A549 (cell line): ENCODE measurements around the gene SPTLC3. TPM values are rescaled to one million over a fixed set of nuclear protein-coding genes. Genes with fewer than 3 reads are reported as not detected.

Experiments used
- ATAC-seq, 2 experiments: fragments of 200-7000 bp in 1 of 2; fragments of >200 bp in 1 of 2; cut with Nextera tagmentation in 1 of 2; cut with Tn5 transposase in 1 of 2; 3 replicates each; pipeline versions ENCODE4 v1.8.0 to v1.9.1; 2018 to 2020; ENCODE audit warnings: mild to moderate bottlenecking in 1 of 2, moderate library complexity in 1 of 2
- CTCF ChIA-PET: fragments of 300-600 bp; sonication (Branson Sonifier 250); formaldehyde crosslinking; extraction: SDS; loops from one replicate; lab custom pipeline; 2021; ENCODE audit warnings: antibody characterized with exemption, inconsistent platforms; lab: Yijun Ruan, JAX
- POLR2A ChIA-PET: fragments of 350-600 bp; formaldehyde crosslinking; extraction: SDS; loops from one replicate; lab custom pipeline; 2021; ENCODE audit warnings: antibody characterized with exemption, inconsistent platforms; lab: Yijun Ruan, JAX
- DNase-seq, 2 experiments: peaks; one replicate each; pipeline versions ENCODE4 v3.0.0 to v3.0.0-alpha.2; 2011 to 2016; ENCODE audit warnings: low read depth in 1 of 2, low spot score in 1 of 2
- FAIRE-seq: peaks from 2 replicates; lab custom pipeline; 2011; peaks lifted over from hg19 to GRCh38; lab: Jason Lieb, UNC
- H3K27ac ChIP-seq, 2 experiments: fragments of >200 bp; sonication (Bioruptor Twin); formaldehyde crosslinking; 3 replicates each; pipeline ENCODE4 v1.5.1; 2016 to 2017
- H3K4me1 ChIP-seq: fragments of >200 bp; sonication (Bioruptor Twin); formaldehyde crosslinking; 3 replicates; pipeline ENCODE4 v1.6.1; 2016
- H3K4me2 ChIP-seq: fragments of >200 bp; sonication (Bioruptor Twin); formaldehyde crosslinking; 3 replicates; pipeline ENCODE4 v1.6.1; 2016
- H3K4me3 ChIP-seq: fragments of >200 bp; sonication (Bioruptor Twin); formaldehyde crosslinking; 3 replicates; pipeline ENCODE4 v1.5.1; 2016
- H3K9me3 ChIP-seq: fragments of >200 bp; sonication (Bioruptor Twin); formaldehyde crosslinking; 3 replicates; pipeline ENCODE4 v1.6.1; 2016
- BHLHE40 ChIP-seq: IDR thresholded peaks from 2 replicates; pipeline ENCODE4 v1.6.1; 2012; ENCODE audit warnings: low read depth, low read length, inconsistent platforms
- CEBPB ChIP-seq, 2 experiments: fragments of >200 bp in 1 of 2; sonication (Bioruptor Twin) in 1 of 2; formaldehyde crosslinking in 1 of 2; IDR thresholded peaks; 2 replicates each; pipeline ENCODE4 v1.6.1; 2012 to 2016
- E2F6 ChIP-seq: IDR thresholded peaks from 2 replicates; pipeline ENCODE4 v1.6.1; 2012; ENCODE audit warnings: low read depth, borderline replicate concordance
- EP300 ChIP-seq, 2 experiments: fragments of >200 bp; sonication (Bioruptor Twin); formaldehyde crosslinking; IDR thresholded peaks; 2 replicates in 1 of 2; 3 replicates in 1 of 2; pipeline ENCODE4 v1.6.1; 2016 to 2017
- FOXS1 ChIP-seq: fragments of 250-450 bp; sonication (Bioruptor Pico); IDR thresholded peaks from 2 replicates; pipeline ENCODE4 v1.5.0; 2020; ENCODE audit warnings: mild to moderate bottlenecking, moderate library complexity
- GATA3 ChIP-seq: IDR thresholded peaks from 2 replicates; pipeline ENCODE4 v1.6.1; 2012; ENCODE audit warnings: borderline replicate concordance
- HDAC2 ChIP-seq: fragments of 200-600 bp; sonication (generic); IDR thresholded peaks from 2 replicates; pipeline ENCODE4 v1.6.1; 2016
- HOXA7 ChIP-seq: fragments of 250-450 bp; sonication (Bioruptor Pico); IDR thresholded peaks from 2 replicates; pipeline ENCODE4 v1.5.0; 2020; ENCODE audit warnings: mild to moderate bottlenecking, moderate library complexity
- HOXB13 ChIP-seq: fragments of 250-450 bp; sonication (Bioruptor Pico); IDR thresholded peaks from 2 replicates; pipeline ENCODE4 v1.5.0; 2020; ENCODE audit warnings: low read depth, mild to moderate bottlenecking, moderate library complexity
- JUNB ChIP-seq: fragments of >200 bp; sonication (Bioruptor Twin); formaldehyde crosslinking; IDR thresholded peaks from 2 replicates; pipeline ENCODE4 v1.6.1; 2016
- KDM1A ChIP-seq: fragments of 200-600 bp; sonication (generic); IDR thresholded peaks from 2 replicates; pipeline ENCODE4 v1.6.1; 2016; ENCODE audit warnings: low read depth, mild to moderate bottlenecking
- MAZ ChIP-seq: fragments of 150-350 bp; IDR thresholded peaks from 2 replicates; pipeline ENCODE4 v1.6.1; 2014; ENCODE audit warnings: antibody characterized with exemption, low read depth, low read length, borderline replicate concordance
- RAD21 ChIP-seq, 2 experiments: fragments of >200 bp in 1 of 2; sonication (Bioruptor Twin) in 1 of 2; formaldehyde crosslinking in 1 of 2; IDR thresholded peaks in 1 of 2; conservative IDR thresholded peaks in 1 of 2; 2 replicates in 1 of 2; 3 replicates in 1 of 2; pipeline ENCODE4 v1.6.1; 2012 to 2018; ENCODE audit warnings: inconsistent platforms in 1 of 2
- RARB ChIP-seq: fragments of 250-450 bp; sonication (Bioruptor Pico); IDR thresholded peaks from 2 replicates; pipeline ENCODE4 v1.8.0; 2021; ENCODE audit warnings: mild to moderate bottlenecking, moderate library complexity
- RCOR1 ChIP-seq: fragments of 150-350 bp; IDR thresholded peaks from 2 replicates; pipeline ENCODE4 v1.6.1; 2014; ENCODE audit warnings: antibody characterized with exemption, low read length, low read depth
- REST ChIP-seq: fragments of 200-600 bp; sonication (generic); IDR thresholded peaks from 2 replicates; pipeline ENCODE4 v1.6.1; 2016; ENCODE audit warnings: antibody characterized with exemption, mild to moderate bottlenecking, moderate library complexity
- RNF2 ChIP-seq: fragments of 200-600 bp; sonication (generic); IDR thresholded peaks from 2 replicates; pipeline ENCODE4 v1.6.1; 2016; ENCODE audit warnings: low read depth, mild to moderate bottlenecking, antibody characterized with exemption, moderate library complexity, borderline replicate concordance
- TFCP2L1 ChIP-seq: fragments of 250-450 bp; sonication (Bioruptor Pico); IDR thresholded peaks from 2 replicates; pipeline ENCODE4 v1.5.0; 2021; ENCODE audit warnings: mild to moderate bottlenecking
- TP53 ChIP-seq: fragments of 250-450 bp; sonication (Bioruptor Pico); IDR thresholded peaks from 2 replicates; pipeline ENCODE4 v1.5.0; 2021; ENCODE audit warnings: mild to moderate bottlenecking, moderate library complexity
- ZFP36 ChIP-seq: fragments of 450-650 bp; IDR thresholded peaks from 2 replicates; pipeline ENCODE4 v1.6.1; 2014; ENCODE audit warnings: borderline replicate concordance; ENCODE audit not compliant: partially characterized antibody
- WGBS: methylation state at CpG from one replicate; pipeline ENCODE4 v1.1.6; 2017; ENCODE audit errors: missing lambda C conversion rate; 5-methylcytosine and 5-hydroxymethylcytosine counted together
- polyA plus RNA-seq, 4 experiments: library from polyadenylated mRNA; depleted of rRNA in 3 of 4; stranded (reverse); fragments of >200 nt; fragmentation: RNase III in 1 of 4; extraction: RNeasy Plus Mini Kit Qiagen cat#74134 plus additional on column Dnase treatment in 1 of 4; gene quantifications; 2 replicates in 3 of 4; 3 replicates in 1 of 4; pipeline ENCODE4 v1.2.3, GENCODE V29; 2011 to 2017
- TF ChIP-seq, protein P1 (sequence below): fragments of >200 bp; sonication (Bioruptor Twin); formaldehyde crosslinking; IDR thresholded peaks from 3 replicates; pipeline ENCODE4 v1.5.1; 2016
- TF ChIP-seq, protein P2 (sequence below): fragments of 450-650 bp; IDR thresholded peaks from 2 replicates; pipeline ENCODE4 v1.6.1; 2014; ENCODE audit warnings: antibody characterized with exemption

Gene SPTLC3
- polyA plus RNA-seq, 2 of the 4 experiments (the other 2 are of a cell fraction), result 0.10 to 0.57 TPM

DNA sequence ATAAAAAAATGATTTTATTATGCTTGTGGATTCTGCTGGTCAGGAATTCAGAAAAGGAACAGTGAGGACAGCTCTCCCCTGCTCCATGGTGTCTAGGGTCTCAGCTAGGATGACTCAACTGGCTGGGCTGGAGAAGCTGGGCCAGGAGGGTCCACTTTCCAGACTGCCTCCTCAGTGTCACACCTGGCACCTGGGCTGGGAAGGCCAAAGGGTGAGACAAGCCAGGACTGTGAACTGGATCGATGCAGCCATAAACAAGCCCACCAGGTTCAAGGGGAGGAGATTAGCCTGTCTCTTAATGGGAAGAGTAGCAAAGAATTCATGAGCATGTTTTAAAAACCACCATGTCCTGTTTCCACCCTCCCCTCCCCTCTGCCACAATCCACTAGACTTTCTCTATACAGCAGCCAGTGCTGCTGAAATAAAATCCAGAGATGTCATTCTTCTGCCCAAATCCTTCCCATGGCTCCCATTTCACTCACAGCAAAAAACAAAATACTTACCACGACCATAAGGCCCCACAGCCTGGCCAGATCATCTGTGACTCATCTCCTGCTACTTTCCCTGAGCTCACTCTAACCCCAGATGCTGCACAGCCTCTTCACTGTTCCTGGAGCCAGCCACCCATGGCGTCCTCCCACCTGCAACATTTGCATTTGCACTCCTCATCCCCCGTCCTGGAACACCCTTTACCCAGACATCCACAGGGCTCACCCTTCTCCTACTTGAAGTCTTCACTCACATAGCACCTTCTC lies 13.8 kb downstream of the SPTLC3 start:
- ATAC-seq (no peak), FAIRE-seq (no peak), DNase-seq (no peak)
- H3K4me3 ChIP-seq, result no peak overlapping the region
- WGBS, result 10% methylated on average over 4 of the region's 4 CpGs
- H3K27ac ChIP-seq, result no peak overlapping the region
- CTCF ChIA-PET, result interaction anchor here (1.0 to 1.3 kb wide), 2 partner anchors 9 to 10 kb away, joined by 4 read pairs; no protein-coding TSS in a partner anchor
- H3K4me2 ChIP-seq, result no peak overlapping the region
- POLR2A ChIA-PET, result no interaction called here
- H3K4me1 ChIP-seq, result no peaks in the 10 kb centered on the region
- TF ChIP-seq EP300 (IDR thresholded peaks at IDR 0.05) (no peak), HDAC2 (no peak), GATA3 (no peak), RCOR1 (no peak), CEBPB (IDR thresholded peaks at IDR 0.05) (no peak), KDM1A (no peak), TFCP2L1 (CRISPR knock-in tag) (no peak), TP53 (CRISPR knock-in tag) (no peak), RAD21 (conservative IDR thresholded peaks at IDR 0.05 in 1 of 2, IDR thresholded peaks at IDR 0.05 in 1 of 2) (no peak), FOXS1 (CRISPR knock-in tag) (no peak)
- TF ChIP-seq, protein P1, sequence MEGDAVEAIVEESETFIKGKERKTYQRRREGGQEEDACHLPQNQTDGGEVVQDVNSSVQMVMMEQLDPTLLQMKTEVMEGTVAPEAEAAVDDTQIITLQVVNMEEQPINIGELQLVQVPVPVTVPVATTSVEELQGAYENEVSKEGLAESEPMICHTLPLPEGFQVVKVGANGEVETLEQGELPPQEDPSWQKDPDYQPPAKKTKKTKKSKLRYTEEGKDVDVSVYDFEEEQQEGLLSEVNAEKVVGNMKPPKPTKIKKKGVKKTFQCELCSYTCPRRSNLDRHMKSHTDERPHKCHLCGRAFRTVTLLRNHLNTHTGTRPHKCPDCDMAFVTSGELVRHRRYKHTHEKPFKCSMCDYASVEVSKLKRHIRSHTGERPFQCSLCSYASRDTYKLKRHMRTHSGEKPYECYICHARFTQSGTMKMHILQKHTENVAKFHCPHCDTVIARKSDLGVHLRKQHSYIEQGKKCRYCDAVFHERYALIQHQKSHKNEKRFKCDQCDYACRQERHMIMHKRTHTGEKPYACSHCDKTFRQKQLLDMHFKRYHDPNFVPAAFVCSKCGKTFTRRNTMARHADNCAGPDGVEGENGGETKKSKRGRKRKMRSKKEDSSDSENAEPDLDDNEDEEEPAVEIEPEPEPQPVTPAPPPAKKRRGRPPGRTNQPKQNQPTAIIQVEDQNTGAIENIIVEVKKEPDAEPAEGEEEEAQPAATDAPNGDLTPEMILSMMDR, result no peak
- peaks cover 30% of the 10 kb centered on the region for H3K9me3 ChIP-seq

DNA sequence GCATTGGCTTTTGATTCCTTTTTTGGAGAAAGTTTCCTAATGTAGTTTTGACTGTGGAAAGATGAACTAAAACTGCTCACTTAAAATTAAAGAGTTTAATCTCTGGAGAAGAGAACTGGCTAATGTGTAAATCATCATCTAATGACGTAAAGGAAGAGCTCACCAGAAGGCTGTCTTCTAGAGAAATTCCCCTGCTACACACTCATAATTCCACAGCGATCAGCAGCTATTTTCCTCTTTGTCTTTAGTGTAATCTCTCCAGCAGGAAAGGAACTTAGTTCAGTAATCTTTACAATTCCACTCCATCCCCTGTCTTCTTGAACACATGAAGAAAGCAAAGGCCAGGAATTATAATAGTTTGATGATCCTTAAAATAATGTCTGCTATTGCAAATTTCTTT lies 15.8 kb downstream of the SPTLC3 start:
- no peak overlapping the region for H3K4me3 ChIP-seq
- DNase-seq (no peak), ATAC-seq (no peak), FAIRE-seq (peak; percentile 54)
- H3K4me1 ChIP-seq, result peaks cover 8% of the 10 kb centered on the region
- ChIA-PET CTCF (interaction anchor here (1.1 kb wide), 1 partner anchor 76 kb away, joined by 3 read pairs; no protein-coding TSS in a partner anchor), POLR2A (no interaction called here)
- no peak overlapping the region for H3K4me2 ChIP-seq
- peaks cover 30% of the 10 kb centered on the region for H3K9me3 ChIP-seq
- 63% methylated on average over 2 of the region's 2 CpGs for WGBS
- TF ChIP-seq, protein P2, sequence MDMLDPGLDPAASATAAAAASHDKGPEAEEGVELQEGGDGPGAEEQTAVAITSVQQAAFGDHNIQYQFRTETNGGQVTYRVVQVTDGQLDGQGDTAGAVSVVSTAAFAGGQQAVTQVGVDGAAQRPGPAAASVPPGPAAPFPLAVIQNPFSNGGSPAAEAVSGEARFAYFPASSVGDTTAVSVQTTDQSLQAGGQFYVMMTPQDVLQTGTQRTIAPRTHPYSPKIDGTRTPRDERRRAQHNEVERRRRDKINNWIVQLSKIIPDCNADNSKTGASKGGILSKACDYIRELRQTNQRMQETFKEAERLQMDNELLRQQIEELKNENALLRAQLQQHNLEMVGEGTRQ, result no peak
- TF ChIP-seq ZFP36 (no peak), REST (no peak), HOXB13 (CRISPR knock-in tag) (no peak), JUNB (no peak), HOXA7 (no peak), E2F6 (no peak), RARB (no peak), BHLHE40 (no peak), GATA3 (no peak), MAZ (no peak), RCOR1 (no peak), RNF2 (no peak)
- TF ChIP-seq, all 56 proteins: peak for 0
- H3K27ac ChIP-seq, result no peak overlapping the region
